IPS-18c (cell line): ENCODE measurements around the gene ZNF831.

Source experiments
- H3K4me3 ChIP-seq: 2 replicates; pipeline ENCODE4 v1.7.0; 2013; ENCODE audit warnings: low read depth, mild to moderate bottlenecking, low read length, moderate library complexity; ENCODE audit not compliant: insufficient read depth
- H3K9me3 ChIP-seq: one replicate; pipeline ENCODE4 v1.6.1; 2013; ENCODE audit warnings: mild to moderate bottlenecking, low read length, moderate library complexity; ENCODE audit not compliant: control insufficient read depth, insufficient read depth

The ZNF831 gene

DNA sequence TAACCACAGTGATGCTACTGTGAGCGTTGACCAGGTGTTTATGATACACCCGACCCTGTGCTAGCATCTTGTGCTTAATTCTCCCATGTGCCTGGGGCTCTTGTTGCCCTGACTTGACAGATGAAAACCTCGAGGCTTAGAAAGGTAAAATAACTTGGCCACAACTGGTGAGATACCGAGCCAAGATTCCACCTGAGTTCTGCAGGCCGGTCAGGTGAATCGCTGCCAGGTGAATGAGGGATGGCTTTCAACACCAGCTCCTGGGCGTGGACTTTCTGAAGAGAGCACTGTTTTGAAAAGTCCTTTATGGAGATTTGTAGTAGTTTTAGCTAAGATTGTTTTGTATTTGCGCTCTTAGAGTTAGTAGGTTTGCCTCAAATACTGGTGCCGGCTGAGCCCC, 12.2 kb upstream of the ZNF831 start:
- peaks cover 2% of the 10 kb centered on the region for H3K9me3 ChIP-seq

GRCh38 chr20:59151820-59152219, 11.8 kb upstream of the ZNF831 start:
- H3K9me3 ChIP-seq: peaks cover 2% of the 10 kb centered on the region
- H3K4me3 ChIP-seq: no peak overlapping the region

More for the DNA sequence above, 12.2 kb upstream of the ZNF831 start:
- H3K4me3 ChIP-seq: no peak overlapping the region

DNA sequence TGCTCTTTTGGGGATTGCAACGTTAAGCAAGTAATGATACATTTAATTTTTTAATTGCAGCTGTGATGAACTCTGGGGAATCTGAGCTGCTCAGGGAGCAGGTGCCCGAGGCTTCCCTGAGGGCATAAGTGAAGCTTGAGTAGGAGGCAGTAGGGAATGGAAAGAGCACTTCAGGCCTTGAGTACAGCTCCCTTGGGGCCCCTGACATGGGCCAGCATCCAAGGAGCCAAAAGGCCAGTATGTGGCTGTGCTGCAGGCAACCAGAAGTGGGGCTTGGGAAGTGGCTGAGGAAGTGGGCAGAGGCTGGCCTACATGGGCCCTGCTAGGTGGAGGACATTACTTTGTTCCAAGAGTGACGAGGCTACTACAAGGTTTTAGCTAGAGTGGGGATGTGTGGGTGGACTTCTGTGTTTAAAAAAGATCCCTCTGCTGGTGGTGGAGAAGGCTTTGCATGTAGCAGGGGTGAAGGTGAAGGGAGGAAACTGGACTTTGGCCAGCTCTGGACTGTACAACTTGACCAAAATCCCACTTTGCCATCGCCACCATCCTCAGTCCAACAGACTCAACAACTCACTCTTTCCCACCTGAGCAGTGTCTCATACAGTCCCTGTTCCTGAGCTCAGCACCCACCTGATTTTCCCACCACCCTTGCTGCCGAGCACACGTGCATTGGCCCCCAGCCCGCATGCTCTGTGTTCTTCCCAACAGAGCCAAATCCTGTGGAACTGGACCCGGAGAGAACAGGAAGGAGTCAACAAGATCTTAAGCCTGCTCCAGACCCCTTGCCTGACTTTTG, 10.9 kb upstream of the ZNF831 start:
- Histone ChIP-seq H3K4me3 (no peak overlapping the region), H3K9me3 (peaks cover 2% of the 10 kb centered on the region)

- H3K4me3 ChIP-seq: no peak overlapping the region
- H3K9me3 ChIP-seq: peaks cover 2% of the 10 kb centered on the region
These were observed 10.3 kb upstream of the ZNF831 start for GRCh38 chr20:59153355-59153681.

GRCh38 chr20:59153832-59154231, 9.8 kb upstream of the ZNF831 start:
- Histone ChIP-seq H3K4me3 (no peak overlapping the region), H3K9me3 (peaks cover 2% of the 10 kb centered on the region)

DNA sequence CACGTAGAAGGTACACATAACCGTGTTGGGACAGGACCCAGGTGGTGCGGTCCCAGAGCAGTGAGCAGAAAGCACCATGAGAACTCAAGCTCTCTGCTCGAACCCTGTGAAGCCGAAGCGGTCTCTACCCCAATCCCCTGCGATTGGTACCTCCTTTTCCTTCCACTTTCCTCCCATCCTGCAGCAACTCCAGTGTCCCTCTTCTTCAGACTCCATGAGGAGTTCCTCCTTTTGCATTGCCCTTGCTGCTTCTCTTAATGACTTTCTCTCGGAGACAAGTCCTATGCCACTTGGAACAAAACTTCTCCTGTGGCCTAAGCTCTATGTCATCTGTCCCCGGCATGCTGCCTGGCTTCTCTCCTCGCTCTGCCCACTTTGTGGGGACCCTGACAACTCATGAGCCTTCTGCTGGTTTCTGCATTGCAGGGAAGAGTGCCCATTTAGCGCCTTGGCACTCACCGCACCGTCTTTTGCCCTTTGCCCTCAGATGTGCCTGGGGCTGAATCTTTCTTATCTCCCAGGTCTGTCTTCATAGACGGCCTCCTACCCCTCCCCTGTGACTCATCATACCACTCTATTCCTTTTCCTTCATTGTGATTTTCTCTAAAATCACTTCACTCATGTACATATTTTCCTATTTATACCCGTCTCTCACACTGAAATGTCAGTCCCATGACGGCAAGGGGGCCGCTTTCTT, 9.2 kb upstream of the ZNF831 start:
- Histone ChIP-seq H3K9me3 (peaks cover 2% of the 10 kb centered on the region), H3K4me3 (no peak overlapping the region)

DNA sequence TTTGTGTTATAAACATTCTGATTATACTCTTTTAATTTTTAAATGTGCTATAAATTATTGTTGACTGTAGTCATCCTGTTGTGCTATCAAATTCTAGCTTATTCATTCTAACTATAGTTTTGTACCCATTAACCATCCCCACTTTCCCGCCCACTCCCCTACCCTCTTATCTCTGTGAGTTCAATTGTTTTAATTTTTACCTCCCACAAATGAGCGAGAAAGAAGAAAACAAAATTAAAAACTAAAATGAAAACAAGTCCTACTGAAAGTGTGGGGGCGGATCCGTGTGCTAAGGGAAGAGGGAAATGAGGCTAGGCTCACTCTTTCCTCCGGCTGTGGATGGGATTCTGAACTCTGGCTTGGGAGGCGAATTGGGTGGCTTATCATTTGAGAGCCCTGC, 6.6 kb upstream of the ZNF831 start:
- Histone ChIP-seq H3K9me3 (peaks cover 2% of the 10 kb centered on the region), H3K4me3 (no peak overlapping the region)

GRCh38 chr20:59157531-59157930, 6.1 kb upstream of the ZNF831 start:
- peaks cover 2% of the 10 kb centered on the region for H3K9me3 ChIP-seq
- no peak overlapping the region for H3K4me3 ChIP-seq

DNA sequence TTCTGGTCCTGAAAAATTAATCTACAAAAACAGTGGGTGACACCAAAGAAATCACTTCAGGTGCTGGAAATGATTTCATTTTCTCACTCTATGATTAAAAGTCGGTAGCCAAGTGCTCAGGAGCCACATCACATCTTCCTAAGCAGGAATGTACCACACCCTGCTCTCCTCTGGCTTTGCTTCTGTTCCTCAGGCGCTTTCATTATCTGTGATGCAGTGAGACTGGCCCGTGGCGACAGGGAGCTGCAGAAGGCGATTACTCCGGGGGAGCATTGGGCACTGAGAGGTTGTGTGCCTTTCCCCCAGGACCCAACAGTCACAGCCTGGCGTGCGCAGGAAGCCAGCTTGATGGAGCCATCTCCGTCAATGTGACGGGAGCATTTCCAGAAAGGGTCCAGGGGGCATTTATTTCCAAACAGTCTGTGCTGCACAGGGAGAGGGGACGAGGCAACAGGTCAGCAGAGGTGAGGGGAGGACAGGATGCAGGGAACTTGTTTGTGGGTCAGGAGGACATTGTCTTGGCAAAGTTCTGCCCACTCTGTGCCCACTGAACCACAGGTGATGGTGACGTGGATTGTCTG, 5.6 kb upstream of the ZNF831 start:
- peaks cover under 1% of the 10 kb centered on the region for H3K9me3 ChIP-seq
- no peak overlapping the region for H3K4me3 ChIP-seq

- no peaks in the 10 kb centered on the region for H3K9me3 ChIP-seq
- H3K4me3 ChIP-seq: no peak overlapping the region
These were observed 4.9 kb upstream of the ZNF831 start for GRCh38 chr20:59158673-59159072.

- Histone ChIP-seq H3K9me3 (no peaks in the 10 kb centered on the region), H3K4me3 (no peak overlapping the region)
These were observed 4.5 kb upstream of the ZNF831 start for GRCh38 chr20:59159091-59159490.

- H3K4me3 ChIP-seq: no peak overlapping the region
These were observed 3.9 kb upstream of the ZNF831 start for GRCh38 chr20:59159493-59160376.

DNA sequence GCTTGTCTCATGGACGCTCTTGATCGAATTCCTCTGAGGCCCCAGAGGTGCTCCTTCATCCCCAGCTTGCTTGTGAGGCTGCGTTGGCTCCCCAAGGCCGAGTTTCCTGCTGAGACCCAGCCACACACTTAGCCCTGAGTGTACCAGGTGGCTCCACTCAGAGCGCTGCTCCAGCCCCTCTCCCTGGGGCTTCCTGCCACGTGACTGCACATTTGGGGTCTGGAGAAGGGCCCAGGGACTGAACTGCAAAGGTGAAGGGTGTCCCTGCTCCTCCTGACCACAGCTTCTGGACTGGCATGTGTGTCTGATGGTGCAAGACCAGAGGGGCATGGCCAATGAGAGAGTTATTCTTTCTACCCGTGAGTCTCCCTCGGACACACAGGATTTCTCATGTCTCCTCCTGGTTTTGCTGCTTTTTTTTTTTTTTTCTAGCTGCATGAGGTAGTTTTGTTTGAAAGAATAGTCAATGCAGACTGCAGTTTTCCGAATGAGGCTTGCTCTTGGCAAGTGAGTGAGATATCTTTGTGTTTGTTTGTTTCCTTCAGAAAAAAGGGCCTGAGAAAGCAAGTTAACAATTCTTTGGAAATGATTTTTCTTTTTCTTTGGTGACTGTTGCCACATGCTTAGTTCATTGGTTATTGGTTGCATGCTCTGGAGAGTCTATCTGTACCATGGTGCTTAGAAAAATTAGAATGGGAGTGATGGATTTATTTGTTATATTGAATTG, 3.1 kb upstream of the ZNF831 start:
- H3K9me3 ChIP-seq: no peaks in the 10 kb centered on the region
- no peak overlapping the region for H3K4me3 ChIP-seq

More at GRCh38 chr20:59159493-59160376, 3.9 kb upstream of the ZNF831 start:
- H3K9me3 ChIP-seq: no peaks in the 10 kb centered on the region

GRCh38 chr20:59161721-59162120, 1.9 kb upstream of the ZNF831 start:
- H3K9me3 ChIP-seq: no peaks in the 10 kb centered on the region
- H3K4me3 ChIP-seq: no peak overlapping the region

DNA sequence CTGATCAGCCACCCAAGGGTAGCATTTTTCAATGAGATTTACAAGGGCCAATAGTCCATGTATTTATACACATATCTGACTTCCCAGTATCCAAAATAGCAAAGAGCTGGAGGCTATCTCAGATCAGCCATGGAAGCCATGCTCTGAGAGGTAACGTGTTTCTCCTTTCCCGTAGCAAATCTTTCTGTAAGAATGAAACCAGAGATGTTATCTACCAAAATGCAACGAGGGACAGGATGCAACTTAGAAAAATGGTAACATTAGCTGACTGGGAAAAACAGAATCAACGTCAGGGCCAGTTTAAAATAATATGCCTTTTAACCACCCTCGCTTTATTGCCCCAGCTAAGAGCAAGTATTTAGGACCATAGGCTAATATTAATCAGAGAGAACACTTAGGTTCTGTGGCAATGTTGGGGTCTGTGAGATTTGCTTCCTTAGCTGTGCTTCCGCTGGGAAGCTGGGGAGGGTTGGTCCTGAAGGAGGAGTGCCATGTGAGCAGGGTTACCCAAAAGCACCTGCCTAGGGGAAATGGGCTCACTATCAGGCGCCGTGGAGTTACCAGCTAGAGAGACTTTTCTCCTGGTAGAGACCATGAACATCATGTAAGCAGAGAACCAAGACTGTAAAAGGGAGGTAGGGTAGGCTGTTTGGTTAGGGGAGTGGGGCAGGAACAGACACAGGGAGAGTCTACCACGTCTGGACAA, 1.2 kb downstream of the ZNF831 start:
- no peak overlapping the region for H3K4me3 ChIP-seq
- H3K9me3 ChIP-seq: peaks cover 4% of the 10 kb centered on the region

- H3K4me3 ChIP-seq: no peak overlapping the region
These were observed 1.8 kb downstream of the ZNF831 start for GRCh38 chr20:59165396-59165795.

More at GRCh38 chr20:59165396-59165795, 1.8 kb downstream of the ZNF831 start:
- H3K9me3 ChIP-seq: peaks cover 4% of the 10 kb centered on the region
